ENCODE measurements around the gene WDR86.

DNA sequence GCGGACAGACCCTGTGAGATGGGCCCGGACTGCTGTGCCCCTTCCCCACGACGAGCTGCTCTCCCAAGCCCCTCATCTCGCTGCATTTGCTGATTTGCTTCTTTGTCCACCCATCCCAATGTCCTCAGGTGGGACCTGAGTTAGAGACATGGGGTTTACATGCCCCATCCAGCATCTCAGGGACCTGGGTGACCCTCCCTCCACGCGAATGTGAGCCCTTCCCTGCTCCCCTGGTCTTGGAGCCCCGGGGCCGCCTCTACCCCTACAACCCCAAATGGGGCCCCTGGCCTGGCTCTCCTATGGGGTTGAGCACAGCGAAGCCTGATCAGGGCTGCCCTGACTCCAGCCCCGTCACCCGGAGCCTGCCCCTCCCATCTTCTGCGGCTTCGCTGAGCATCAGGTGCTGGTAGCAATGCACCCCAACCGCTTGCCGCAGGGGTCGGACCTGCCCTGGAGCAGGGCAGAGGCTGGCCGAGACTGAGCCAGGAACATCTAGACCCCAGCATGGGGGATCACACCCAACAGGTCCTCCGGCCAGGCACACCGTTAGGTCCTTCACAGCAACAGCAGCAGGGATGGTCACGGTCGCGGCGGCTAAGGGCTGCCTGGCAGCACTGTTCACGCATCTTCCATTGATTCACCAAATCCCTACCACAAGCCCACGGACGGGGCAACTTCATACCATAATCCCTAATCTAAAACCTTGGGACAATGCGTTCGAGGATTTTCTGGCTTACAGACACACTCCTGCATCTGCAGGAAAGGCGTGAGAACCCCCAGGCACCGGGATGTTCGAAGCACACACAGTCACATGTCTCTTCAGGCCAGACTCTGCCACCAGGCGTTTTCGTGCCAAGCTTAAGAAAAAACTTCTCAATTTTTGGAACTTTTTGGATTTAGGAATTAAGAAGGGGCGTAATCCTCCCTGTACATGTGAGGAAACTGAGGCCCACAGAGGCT lies 15.5 kb downstream of the WDR86 start:
- TF ChIP-seq, protein P1, sequence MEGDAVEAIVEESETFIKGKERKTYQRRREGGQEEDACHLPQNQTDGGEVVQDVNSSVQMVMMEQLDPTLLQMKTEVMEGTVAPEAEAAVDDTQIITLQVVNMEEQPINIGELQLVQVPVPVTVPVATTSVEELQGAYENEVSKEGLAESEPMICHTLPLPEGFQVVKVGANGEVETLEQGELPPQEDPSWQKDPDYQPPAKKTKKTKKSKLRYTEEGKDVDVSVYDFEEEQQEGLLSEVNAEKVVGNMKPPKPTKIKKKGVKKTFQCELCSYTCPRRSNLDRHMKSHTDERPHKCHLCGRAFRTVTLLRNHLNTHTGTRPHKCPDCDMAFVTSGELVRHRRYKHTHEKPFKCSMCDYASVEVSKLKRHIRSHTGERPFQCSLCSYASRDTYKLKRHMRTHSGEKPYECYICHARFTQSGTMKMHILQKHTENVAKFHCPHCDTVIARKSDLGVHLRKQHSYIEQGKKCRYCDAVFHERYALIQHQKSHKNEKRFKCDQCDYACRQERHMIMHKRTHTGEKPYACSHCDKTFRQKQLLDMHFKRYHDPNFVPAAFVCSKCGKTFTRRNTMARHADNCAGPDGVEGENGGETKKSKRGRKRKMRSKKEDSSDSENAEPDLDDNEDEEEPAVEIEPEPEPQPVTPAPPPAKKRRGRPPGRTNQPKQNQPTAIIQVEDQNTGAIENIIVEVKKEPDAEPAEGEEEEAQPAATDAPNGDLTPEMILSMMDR (IDR thresholded peaks at IDR 0.05 in 2 of 3, conservative IDR thresholded peaks at IDR 0.05 in 1 of 3; ENCODE audit: borderline replicate concordance in 1 of 3, insufficient read depth in 1 of 3, low read depth in 2 of 3, low read length in 2 of 3), result no peak
- no peak for TF ChIP-seq SIN3A (IDR thresholded peaks at IDR 0.05; ENCODE audit: low read depth)

Data from HCT116 (cell line).